SK-N-DZ (cell line): ENCODE measurements around the gene CACTIN.
"Not testable (repeated sequence)": the region's sequence is repeated elsewhere in the genome, so short reads cannot be mapped to it uniquely, and the experiment has no call there.

Experiments used
- DNase-seq: peaks from one replicate; pipeline ENCODE4 v3.0.0-alpha.2; 2015; ENCODE audit warnings: low spot score

CACTIN gene

DNA sequence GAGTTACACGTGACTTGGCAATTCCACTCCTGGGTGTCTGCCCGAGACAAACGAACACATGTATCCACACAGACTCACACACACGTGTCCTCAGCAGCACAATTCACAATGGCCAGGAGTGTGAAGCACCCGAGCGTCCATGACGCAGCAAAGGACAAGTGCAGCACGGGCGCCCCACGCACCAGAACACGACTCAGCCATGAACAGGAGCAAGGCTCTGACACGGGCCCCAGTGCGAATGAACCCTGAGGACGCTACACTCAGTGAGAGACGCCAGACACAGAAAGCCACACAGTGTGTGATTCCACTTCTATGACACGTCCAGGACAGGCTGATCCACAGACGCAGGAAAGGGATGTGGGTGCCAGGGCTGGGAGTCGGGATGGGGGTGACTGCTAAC, 37.2 kb upstream of the CACTIN start:
- no peak for DNase-seq

DNA sequence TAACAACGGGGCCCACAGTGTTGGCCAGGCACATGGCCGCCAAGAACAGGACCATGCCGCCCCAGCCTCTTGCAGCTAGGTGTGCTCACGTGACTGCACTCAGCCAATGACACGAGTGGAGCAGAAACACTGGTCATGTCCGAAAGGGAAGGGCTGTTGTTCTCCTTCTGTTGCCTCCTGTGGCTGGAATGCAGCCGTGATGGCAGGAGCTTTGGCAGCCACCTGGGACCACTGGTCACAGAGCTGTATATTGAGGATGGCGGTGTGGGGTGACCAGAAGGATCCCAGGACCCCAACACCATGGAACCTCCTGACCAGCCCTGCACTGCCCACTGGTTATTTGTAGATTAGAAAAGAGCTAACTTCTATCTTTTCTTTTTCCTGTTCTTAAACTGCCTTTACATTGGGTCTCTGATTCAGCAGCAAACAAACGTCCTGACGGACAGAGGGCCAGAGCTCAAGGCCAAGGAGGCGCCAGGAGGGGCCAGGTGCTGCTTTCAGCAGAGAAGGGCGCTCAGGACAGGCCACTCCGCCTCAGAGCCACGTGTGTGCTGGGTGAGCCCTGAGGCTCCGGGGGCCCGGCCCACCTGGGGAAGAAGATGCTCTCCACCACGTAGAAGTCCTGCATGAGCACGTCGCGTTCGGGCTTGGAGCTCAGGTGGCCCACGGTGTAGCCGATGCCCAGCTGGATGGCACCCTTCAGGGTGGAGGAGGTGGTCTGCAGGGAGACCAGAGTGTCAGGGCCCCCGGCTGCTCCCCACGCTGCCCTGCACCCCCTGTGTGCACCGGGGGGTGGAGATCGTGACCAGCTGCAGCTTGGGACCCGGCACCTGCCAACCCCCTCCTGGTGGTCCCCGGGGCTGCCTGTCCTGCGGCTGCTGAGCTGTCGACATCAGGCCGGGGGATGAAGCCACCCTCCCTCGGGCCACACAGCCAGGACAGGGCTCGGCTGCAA, 35.0 kb upstream of the CACTIN start:
- no peak for DNase-seq

- no peak for DNase-seq
These were observed 34.1 kb upstream of the CACTIN start for GRCh38 chr19:3660493-3661219.

DNA sequence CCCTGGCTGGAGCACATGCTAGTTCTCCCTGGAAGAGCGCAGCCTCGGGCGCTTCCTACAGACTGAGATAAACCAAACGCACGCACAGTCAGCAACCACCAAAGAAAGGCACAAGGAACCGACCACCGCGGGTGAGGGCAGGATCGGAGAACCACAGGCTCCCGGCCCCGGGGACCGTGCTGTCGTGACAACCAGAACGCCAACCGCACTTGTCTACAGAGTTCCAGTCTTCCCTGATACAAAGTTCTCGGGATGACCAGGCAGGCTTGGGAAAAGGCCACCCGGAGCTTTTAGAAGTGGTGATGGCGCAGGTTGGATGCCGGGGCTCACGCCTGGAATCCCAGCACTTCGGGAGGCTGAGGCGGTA, 33.1 kb upstream of the CACTIN start:
- no peak for DNase-seq

GRCh38 chr19:3658870-3659745, 32.5 kb upstream of the CACTIN start:
- no peak for DNase-seq

- no peak for DNase-seq
These were observed 31.6 kb upstream of the CACTIN start for GRCh38 chr19:3658004-3658869.

- no peak for DNase-seq
These were observed 30.8 kb upstream of the CACTIN start for GRCh38 chr19:3657395-3657769.

GRCh38 chr19:3656747-3657394, 30.3 kb upstream of the CACTIN start:
- DNase-seq: no peak

DNA sequence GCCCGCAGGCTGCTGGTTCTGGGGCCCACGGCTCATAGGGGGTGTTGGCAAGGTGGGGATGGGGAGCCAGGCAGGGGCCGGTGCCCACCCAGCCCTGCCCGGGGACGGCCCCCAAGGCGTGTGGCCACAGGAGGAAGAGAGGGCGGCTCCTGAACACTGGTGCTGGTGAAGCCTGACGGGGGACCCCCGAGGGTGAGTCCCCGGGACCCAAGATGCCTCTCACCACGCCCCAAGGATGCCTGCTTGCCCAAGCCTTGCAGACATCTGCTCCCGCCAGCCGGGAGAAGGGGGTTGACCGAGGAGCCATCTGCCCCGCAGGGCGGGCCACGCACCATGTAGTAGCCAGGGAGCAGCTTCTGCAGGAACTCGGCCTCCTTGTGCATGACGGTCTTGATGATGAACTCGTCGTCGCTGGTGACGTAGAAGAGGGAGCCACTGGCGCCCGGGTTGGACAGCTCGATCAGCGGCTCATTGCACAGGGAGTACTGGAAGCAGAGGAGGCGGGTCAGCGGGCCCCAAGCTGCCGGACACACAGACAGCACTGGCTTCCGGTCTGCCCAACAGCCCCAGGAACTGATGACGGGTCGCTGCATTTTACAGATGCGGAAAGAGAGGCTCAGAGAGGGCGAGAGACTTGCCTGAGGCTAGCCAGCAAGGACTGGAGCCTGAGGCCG, 29.6 kb upstream of the CACTIN start:
- DNase-seq: no peak

DNA sequence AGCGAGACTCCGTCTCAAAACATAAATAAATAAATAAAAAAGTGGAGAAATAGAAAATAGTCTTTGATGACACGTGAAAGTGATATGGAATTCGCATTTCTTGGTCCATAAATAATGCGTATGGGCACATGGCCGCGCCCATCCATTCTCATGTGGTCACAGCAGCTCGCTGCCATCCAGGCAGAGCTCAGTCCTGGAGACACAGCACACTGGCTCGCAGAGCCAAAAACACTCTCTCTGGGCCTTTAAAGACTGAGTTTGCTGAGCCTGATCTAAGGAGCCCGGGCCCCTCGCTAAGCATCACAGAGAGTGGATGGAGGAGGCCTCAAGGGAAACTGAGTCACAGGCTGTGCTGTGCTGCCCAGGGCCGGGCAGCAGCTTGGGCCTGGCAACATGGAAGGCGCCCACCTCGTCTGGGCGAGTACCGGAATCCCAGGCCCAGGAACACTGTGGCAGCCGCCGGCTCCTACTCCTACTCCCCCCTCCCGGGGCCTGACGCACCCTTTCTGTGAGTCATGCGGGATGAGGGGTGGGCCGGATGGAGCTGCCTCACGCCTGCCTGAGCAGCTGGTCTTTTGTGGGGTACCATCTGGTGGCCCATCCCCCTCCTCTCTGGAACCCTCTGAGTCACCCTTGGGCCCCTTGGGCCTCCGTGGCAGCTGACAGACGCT, 28.9 kb upstream of the CACTIN start:
- no peak for DNase-seq

GRCh38 chr19:3653865-3654513, 27.4 kb upstream of the CACTIN start:
- no peak for DNase-seq

GRCh38 chr19:3653081-3653795, 26.6 kb upstream of the CACTIN start:
- DNase-seq: no peak

GRCh38 chr19:3652422-3652821, 25.8 kb upstream of the CACTIN start:
- no peak for DNase-seq

DNA sequence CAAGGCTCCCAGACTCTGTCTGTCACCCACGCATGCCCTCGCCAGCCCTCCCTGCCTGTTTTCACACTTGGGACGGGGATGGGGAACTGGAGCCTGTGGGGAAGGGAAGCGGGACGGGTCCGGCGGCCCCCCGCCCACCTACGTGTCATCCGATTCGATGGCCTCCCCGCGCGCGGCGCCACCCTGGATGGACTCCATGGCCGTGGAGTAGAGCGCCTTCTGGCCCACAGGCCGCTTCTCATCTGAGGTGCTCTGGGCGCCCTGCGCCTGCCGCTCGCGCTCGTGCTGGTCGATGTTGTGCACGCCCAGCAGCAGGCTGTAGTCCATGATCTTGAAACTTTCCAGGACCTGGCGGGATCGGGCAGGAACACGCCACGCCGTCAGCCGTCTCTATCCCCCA, 25.1 kb upstream of the CACTIN start:
- no peak for DNase-seq

DNA sequence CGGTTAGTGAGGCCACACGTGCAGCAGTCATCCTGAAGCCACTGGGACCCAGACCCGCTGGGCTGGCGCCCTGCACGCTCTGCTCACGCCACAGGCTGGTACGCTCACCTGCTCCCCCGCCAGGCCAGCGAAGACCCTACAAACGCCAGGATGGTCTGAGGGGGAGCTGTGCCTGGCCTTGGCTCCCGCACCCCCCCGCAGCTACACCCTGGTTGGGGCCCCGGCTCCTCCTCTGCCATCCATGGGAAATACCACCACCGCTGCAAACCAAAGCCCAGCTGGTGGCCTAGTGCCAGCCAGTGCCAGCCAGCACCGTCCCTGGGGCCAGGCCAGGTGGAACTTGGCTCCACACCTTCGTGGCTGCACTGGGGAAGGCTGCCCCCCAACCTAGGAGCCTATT, 23.3 kb upstream of the CACTIN start:
- DNase-seq: no peak

DNA sequence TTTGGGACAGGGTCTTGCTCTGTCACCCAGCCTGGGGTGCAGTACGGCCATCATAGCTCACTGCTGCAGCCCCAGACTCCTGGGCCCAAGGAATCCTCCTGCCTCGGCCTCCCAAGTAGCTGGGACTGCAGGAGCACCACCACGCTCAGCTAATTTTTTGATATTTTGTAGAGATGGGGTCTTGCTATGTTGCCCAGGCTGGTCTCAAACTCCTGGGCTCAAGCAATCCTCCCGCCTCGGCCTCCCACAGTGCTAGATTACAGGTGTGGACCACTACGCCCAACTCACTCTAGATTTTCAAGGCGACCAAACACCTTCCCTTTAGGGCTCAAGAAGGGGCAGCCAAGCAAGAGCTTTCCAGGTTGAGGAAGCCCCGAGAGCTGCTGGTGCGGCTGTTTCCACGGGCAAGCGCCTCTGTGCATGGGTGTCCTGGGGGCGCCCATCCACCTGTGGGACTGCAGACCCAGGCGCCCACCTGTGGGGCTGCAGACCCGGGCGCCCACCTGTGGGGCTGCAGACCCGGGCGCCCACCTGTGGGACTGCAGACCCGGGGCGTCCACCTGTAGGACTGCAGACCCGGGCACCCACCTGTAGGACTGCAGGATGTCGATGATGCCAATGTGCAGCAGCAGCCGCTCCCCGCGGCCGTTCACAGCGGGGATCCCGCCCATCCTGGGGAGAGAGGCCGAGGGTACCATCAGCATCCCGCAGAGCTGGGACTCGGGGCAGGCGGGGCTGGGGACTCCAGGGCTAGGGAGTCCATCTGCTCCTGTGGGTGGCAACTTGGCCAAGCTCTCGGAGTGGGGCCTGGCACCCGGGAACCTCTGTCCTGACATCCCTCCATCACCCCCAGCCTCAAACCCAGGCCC, 21.7 kb upstream of the CACTIN start:
- no peak for DNase-seq

DNA sequence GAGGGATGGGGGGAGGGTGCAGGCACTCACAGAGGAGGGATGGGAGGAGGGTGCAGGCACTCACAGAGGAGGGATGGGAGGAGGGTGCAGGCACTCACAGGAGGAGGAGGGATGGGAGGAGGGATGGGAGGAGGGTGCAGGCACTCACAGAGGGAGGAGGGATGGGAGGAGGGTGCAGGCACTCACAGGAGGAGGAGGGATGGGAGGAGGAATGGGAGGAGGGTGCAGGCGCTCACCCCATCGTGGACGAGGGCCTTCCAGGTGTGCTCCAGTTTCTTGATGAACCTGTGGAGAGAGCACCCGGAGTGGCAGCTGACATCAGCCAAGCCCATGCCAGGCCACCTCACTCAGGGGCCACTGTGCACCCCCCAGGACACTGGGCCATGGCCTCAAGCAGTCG, 20.5 kb upstream of the CACTIN start:
- DNase-seq: not testable (repeated sequence)
